ENCODE measurements around the gene MYO1F. TPM values are rescaled to one million over a fixed set of nuclear protein-coding genes. Genes with fewer than 3 reads are reported as not detected.
"Not testable (repeated sequence)": the region's sequence is repeated elsewhere in the genome, so short reads cannot be mapped to it uniquely, and the experiment has no call there.

Gene MYO1F
- total RNA-seq = 1.7 TPM

DNA sequence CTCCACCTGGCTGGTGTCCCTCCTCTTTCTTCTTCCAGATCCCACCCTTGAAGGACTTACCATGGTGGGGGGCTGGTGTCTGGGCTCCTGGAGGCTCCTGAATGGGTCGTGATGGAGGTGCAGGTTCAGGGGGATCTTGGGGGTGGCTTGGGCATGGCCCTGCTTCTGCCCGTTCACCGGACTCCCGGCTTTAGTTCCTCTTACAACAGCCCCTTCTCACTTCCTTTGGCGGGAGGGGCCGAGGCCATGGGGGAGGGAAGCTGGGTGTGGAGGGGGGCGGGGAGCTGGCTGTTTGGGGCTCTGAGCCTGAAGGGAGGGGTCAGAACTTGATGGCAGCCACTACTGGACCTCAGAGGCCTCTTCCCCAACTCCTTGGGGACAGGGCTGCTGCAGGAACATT is at the start of gene MYO1F:
MYO1F (minus strand) TSS at position 196 of the 400 bp plus-strand sequence; CDS start at position 63, 133 bp downstream.
- peak; percentile 10 for DNase-seq

DNA sequence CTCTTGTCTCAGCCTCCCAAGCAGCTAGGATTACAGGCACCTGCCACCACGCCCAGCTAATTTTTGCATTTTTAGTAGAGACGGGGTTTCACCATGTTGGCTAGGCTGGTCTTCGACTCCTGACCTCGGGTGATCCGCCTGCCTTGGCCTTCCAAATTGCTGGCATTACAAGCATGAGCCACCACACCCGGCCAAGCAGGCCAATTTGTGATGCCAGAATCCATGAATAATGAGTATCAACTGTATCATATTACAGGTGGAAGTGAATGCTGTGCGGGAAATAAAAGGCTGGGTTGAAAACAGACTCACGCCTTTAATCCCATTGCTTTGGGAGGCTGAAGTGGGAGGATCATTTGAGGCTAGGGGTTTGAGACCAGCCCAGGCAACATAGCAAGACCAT is 49.6 kb upstream of the MYO1F start:
- DNase-seq = no peak

DNA sequence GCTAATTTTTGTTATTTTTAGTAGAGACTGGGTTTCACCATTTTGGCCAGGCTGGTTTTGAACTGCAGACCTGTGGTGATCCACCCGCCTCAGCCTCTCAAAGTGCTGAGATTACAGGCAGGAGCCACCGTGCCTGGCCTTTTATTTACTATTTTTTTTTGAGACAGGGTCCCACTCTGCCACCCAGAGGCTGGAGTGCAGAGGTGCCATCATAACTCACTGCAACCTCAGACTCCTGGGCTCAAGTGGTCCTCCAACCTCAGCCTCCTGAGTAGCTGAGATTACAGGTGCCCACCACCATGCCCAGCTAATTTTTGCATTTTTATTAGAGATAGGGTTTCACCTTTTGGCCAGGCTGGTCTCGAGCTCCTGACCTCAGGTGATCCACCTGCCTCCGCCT is 45.6 kb upstream of the MYO1F start:
- not testable (repeated sequence) for DNase-seq

DNA sequence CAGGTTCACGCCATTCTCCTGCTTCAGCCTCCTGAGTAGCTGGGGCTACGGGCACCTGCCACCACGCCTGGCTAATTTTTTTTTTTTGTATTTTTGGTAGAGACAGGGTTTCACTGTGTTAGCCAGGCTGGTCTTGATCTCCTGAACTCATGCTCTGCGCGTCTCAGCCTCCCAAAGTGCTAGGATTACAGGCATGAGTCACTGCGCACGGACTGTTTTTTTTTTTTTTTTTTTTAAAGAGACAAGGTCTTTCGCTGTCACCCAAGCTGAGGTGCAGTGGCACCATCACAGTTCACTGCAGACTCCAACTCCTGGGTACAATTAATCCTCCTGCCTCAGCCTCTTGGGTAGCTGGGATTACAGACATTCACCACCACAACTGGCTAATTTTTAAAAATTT is 41.5 kb upstream of the MYO1F start:
- no peak for DNase-seq

DNA sequence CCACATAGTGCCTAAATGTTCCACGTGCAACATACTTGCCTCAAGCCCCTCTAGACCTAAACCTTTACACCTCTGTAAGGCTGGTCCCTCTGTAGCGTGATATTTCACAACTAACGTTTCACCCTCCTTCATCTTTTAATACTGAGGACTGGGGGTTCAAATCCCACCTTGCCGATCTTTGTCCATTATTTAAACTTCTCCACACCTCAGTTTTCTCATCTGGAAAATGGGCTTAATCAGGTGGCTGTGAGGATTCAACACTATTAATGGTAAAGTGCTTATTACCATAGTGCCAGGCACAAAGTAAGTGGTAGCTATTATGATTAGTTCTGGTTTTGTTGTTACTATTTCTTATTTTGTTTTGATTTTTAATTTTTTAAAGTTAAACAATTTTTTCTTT is 40.7 kb upstream of the MYO1F start:
- no peak for DNase-seq

DNA sequence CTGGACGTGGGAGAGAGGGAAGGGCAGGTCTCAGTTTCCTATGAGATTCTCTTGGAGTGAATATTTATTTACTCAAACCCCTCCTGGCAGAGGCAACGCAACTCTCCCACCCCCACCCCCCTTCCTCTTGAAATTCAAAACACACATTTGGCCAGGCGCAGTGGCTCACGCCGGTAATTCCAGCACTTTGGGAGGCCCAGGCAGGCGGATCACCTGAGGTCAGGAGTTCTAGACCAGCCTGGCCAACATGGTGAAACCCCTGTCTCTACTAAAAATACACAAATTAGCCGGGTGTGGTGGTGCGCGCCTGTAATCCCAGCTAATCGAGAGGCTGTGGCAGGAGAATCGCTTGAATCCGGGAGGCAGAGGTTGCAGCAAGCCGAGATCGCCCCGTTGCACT is 40.1 kb upstream of the MYO1F start:
- DNase-seq = not testable (repeated sequence)

DNA sequence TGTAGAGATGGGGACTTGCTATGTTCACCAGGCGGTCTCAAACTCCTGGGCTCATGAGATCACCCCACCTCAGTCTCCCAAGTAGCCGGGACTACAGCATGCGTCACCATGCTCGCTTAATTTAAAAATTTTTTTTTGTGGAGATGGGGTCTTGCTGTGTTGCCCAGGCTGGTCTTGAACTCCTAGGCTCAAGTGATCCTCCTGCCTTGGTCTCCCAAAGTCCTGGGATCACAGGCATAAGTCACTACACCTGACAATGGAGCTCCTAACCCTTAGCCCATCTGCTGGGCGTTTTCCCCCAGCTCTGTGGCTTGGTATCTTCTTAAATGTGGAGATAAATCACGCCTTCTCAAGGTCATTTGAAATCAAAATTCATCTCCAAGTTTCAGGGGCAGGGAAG is 39.6 kb upstream of the MYO1F start:
- DNase-seq = no peak

DNA sequence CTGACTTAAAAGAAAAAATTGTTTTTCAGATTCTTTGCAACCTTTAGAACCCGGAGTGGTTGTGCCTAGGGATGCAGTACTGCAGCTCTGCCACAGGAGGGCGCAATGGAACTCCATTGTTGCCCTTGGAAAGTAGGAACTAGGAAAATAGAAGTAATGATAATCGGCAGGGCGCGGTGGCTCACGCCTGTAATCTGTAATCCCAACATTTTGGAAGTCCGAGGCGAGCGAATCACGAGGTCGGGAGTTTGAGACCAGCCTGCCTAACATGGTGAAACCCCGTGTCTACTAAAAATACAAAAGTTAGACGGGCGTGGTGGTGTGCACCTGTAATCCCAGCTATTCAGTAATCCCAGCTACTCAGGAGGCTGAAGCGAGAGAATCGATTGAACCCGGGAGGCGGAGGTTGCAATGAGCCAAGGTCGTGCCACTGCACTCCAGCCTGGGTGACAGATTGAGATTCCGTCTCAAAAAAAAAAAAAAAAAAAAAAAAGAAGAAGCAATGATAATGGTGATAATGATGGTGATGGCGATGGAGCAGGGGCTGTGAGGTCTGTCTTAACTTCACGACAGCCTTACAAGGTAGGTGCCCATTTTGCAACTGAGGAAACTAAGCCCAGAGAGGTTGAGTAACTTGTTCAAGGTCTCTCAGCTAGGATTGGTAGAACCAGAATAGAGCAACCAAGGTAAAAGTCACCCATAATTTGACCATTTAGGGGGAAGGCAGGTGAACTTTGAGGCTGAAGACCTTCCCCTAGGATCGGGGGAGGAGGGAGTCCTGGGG is 38.8 kb upstream of the MYO1F start:
- no peak for DNase-seq

DNA sequence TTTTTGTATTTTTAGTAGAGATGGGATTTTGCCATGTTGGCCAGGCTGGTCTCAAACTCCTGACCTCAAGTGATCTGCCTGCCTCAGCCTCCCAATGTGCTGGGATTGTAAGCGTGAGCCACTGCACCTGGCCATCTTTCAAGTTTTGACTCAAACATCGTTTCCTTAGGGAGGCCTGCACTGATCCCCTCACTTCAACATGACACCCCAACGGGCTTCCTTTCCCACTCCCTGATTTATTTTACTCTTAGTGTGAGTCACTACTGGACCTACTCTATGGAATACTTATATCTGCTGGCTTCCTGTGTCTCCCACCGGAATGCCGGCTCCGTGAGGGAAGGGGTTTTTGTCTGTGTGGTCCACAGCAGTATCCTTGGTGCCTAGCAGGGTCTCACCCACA is 37.8 kb upstream of the MYO1F start:
- no peak for DNase-seq

DNA sequence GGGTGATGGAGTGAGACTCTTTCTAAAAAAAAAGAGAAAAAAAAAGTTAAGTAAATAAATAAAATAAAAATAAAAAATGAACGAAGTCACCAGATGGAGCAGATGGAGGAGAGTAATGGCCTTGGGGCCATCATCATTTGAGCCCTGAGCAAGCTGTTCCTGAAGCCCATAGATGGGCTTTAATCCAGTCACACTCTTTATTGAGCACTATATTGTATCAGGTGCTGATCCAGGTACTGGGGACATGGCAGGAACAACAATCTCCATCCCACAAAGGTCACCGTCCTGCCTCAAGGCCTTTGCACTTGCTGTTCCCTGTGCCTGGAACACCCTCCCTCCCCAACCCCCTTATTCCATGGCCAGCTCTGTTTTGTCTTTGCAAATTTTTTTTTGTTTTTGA is 37.2 kb upstream of the MYO1F start:
- no peak for DNase-seq

DNA sequence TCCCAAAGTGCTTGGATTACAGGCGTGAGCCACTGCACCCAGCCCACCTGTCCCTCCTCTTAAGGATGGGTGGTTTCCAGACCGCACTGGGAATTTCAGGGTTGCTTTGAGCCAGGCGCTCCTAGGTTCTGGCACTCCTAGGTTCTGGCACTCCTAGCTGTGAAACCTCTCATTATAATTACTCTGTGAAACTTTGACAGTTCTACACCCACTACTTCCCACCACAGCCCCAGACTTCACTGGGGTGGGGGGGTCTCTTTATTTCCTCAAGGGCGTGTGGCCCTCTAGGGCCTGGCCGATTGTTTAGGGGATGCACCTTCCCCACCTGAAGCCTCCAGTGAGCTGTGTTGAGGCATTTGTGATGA is 35.5 kb upstream of the MYO1F start:
- DNase-seq = no peak

DNA sequence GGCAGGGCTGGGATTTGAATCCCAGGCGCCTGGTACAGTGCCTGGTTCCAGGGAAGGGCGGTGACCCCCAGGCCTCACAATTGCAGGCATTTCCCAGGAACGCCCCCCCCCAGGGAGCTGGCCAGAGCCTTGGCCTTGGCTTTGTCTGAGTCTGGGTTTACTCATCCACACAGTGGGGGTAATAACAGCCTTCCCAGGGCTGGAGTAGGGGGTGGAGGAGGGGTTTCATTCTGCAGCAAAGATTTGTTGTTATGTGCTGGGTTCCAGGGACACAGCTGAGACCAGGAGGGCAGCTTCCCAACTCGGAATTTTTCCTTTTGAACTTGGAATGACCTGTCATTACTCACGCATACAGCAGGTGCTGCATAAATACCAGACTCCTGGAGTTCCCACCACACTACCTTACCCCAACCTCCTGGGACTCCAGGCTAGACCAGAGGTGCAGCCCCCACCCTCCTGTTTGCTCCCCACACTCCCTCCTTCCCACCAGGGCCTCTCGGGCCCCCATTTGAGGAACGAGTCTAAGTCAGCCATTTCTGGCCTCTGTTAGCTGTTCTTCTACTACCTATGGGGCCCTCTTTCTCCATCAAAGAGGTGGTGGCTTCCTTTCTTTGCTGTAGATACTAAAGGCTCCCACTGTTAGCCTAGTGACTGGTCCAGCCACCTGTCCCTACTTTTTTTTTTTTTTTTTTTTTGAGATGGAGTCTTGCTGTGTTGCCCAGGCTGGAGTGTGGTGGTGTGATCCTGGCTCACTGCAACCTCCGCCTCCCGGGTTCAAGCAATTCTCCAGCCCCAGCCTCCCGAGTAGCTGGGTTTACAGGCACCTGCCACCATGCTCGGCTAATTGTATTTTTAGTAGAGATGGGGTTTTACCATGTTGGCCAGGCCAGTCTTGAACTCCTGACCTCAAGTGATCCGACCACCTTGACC is 34.9 kb upstream of the MYO1F start:
- DNase-seq = no peak

DNA sequence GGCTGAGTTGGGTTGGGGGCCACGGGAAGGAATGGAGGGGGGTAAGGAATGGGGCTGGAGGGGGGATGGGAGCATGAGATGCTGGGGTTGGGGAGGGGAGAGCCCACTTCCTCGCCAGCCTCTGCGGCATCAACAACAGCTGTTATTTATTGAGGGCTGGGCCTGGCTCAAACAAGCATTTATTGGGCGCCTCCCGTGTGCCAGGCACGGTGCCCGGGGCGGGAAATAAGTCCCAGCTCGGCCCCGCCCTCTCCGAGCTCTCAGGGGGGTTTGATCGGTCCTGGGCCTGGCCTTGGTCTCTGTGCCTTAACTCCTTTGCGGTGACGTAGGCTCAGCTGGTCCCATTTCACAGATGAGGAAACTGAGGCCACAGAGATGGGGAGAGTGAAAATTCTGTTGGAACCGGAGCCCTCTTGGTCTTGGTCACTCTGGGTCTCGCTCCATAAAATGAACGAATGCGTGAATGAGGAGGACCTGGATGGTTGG is 34.2 kb upstream of the MYO1F start:
- no peak for DNase-seq

DNA sequence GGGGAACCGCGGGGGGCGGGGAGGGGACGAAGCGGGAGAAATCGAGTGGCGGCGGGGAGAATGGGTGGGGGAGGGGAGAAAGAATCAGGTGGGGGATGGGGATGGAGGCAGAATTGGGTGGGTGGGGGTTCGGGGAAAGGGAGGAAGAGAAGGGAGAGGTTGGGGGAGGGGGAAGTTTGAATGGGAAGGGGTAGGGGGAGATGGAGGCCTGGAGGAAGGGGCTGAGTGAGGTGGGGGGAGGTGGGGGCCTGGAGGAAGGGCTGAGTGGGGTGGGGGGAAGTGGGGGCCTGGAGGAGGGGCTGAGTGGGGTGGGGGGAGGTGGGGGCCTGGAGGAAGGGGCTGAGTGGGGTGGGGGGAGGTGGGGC is 33.7 kb upstream of the MYO1F start:
- no peak for DNase-seq

DNA sequence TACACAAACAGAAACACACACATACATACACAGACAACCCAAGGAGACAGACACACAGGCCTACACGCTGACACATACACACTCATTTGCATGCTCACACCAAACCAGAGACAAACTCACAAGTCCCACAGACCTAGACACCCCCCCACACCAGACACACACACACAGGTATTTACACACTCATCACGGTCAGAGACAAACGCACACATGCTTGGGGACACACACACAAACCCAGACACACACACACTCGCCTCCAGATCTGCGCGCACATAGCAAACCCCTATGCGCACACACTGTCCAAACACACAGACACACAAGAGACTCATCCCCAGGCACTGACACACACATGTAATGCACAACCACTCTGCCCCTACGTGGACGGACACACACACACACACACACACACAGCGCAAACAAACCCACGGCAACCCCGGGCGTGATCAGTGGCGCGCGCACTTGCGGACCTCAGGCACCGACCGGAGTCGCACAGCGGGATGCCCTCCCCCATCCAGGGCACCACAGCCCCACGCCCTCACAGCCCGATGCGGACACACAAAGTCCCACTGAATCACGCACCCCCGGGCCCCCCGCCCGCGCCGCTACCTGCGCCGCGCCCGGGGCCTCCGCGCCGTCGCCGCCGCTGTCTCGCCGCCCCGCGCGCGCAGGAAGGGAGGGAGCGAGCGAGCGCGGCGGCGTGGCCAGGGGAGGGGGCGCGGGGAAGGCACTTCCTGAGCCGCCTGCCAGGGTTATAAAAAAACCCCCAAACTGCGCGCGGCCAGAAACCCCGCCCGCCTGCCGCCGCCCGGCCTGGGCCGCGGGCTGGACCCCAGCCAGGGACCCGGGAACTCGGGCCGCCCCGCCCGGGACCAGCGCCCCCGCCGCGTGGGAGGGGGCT is 33.0 kb upstream of the MYO1F start, which contains the start of gene ADAMTS10:
ADAMTS10 (minus strand) TSS at position 675 of the 895 bp plus-strand sequence. CDS start 5,005 bp downstream, outside the sequence.
- DNase-seq = no peak

DNA sequence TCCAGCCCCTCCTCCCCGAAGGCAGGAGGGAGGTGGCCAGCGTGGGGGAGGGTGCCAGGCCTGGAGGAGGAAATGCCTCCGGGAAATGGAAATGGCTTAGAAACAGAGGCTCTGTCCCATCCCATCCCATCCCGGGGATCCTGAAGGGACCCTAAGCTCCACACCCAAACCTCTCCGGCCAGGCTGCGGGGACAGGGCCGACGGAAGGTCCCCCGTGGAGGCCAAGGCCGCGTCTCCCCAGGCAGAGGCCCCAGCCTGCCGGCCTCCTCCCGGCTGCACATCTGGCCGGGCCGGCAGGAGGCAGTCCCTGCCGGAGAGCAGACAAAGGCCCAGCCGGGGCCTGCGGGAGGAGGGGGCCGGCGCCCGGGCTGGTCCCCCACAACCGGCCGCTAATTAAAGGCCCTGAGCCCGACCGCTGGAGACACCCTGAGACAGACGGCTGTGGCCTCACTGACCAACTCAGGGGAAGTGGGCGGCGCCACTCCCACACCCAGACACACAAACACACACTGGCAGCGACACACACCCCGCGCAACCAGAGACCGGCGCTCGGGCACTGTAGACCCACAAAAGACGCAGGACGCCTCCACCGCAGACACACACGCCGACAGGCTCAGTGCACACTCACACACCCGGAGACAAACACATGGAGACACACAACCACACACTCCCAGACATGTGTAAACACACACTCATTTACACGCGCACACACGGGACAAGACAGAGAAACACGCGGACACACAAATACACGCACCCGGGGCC is 32.2 kb upstream of the MYO1F start:
- peak; percentile 46 for DNase-seq

DNA sequence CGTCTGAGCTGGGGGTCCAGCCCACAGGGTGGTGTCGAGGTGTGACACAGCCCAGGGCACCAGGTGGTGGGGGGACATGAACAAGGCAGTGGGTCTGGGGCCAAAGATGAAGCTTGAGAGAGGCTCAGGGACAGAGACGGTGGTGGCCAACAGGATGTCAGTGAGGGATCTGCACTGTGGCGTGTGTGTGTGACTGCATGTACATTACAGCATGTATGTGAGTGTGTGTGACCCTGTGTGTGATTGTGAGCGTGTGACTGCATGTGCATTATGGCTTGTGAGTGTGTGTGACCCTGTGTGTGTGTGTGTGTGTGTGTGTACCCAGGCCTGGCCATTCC is 31.7 kb upstream of the MYO1F start:
- DNase-seq = no peak

DNA sequence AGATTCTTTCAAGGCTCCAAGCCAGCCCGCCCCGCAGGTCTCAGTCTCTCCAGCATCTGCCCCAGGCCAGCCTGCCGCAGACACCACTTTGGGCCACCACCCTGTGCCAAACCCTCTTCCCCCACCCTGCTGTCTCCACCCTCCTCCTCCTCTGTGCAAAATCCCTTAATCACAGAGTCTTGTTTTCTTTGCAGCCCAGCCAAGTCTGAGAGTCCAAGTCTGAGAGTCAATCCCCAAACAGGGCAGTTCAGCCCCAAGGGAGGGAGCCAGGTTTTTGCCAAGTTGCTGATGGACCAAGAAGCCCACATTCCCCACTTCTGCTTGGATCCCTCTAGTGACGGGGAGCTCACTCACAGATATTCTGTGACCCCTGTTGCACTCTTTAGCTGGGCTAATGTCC is 30.1 kb upstream of the MYO1F start:
- DNase-seq = no peak

DNA sequence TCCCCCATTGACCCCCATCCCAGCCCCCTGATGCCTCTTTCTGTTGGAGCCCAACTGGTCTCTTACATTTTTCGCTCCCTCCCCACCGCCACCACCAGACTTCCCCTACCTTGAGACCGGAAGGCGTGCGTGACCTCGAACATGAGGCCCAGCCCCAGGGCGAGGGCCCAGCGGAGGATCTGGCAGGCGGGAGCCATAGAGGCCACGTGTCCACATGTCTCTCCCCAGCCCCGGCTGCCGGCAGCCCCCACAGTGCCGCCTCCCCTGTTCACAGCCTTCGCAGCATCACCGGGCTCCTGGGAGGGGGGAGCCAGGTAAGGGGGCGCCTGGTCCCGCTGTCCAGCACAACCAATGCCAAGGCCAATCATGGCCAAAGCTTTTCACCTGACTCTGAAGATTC is 28.3 kb upstream of the MYO1F start:
- no peak for DNase-seq

DNA sequence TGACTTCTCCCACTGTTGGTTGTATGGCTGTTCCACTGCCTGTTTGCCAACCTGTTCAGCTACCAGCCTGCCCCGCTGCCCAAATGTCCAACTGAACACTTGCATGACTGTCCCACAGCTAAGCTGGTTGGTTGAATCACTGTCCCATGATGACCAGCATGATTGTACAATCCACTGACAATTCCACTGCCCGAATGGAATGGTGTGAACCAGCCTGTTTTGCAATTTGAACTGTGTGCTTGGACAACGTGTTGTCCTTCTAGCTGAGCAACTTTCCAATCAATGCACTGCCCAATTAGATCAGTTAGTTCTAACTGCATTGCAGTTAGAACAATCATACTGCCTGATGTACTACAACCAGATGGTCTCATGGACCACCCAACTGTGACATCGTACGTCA is 24.6 kb upstream of the MYO1F start:
- no peak for DNase-seq

DNA sequence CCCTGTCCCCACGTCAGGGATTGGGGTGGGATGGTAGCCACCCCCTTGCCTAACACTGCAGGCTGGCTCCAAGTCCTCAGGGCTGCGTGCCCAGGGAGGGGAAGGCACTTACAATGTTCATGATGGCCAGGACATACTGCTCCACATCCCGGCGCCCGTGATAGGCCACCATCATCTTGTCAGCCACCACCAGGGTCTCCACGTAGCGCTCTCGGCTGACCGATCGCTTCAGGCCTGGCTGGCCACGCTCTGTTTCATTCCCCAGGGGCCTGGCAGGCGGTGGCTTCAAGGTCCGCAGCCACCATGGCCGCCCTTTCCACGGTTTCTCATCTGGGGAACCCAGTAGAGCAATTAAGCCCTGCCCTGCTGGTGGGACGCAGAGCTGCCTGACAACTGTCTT is 23.6 kb upstream of the MYO1F start:
- no peak for DNase-seq

DNA sequence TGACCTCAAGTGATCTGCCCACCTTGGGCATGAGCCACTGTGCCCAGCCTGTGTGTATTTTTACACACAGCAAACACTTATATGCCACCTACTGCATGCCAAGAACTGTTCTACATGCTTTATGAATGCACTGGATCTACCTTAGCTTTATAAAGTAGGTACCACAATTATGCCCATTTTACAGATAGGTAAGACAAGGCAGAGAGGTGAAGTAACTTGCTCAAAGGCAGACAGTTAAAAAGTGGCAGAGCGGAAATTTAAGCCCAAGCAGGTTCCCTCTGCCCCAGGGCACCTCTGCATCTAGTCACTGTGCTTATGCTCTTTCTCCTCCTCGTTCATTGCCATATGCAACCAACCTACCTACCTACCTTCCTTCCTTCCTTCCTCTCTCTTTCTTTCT is 22.8 kb upstream of the MYO1F start:
- no peak for DNase-seq
